Heart left ventricle (tissue), 13 donors: ENCODE data around the gene TAF4B.

Source experiments
- POLR2A ChIP-seq, 2 donors: fragments of 450-650 bp; IDR thresholded peaks; one replicate each; pipeline ENCODE4 v1.6.1; 2017; ENCODE audit warnings: antibody characterized with exemption in 2 of 2, mild to moderate bottlenecking in 2 of 2, moderate library complexity in 2 of 2
- TF ChIP-seq, protein P1 (sequence below), 12 donors: fragments of 200-600 bp; sonication (generic) in 4 of 12; IDR thresholded peaks; one replicate each; pipeline versions ENCODE4 v1.5.0 to v1.8.0; 2018 to 2022; ENCODE audit warnings: antibody characterized with exemption in 12 of 12, mild to moderate bottlenecking in 5 of 12
- donor health status: ischemic (EF 13 %, LVEDD 7.1; RV severe dilation, severe dysfunction).
- donor health status: DM: no; HTN: yes; CAD: no.
- donor health status: DM: no; HTN: no; CAD: no.
- donor health status: ischemic (EF 25% LVEDD 6.9; RV normal size, moderate dysfunction).
- donor health status: ischemic (EF 25% LVEDD 5.7; RV mildly dilated, moderate dysfunction).
- donor health status: ischemic (EF 35%, LVEDD 5.7; RV mildly dilated, moderate dysfunction).
- donor health status: nonischemic (EF 11% LVEDD 7.7; RV severe dilation, severe dysfunction).
- donor health status: DM: yes; HTN: yes; CAD: no.
- donor health status: PGD.
- donor health status: ischemic (EF 29% LVEDD 5.4; RV normal size, mild dysfunction).
- donor health status: nonischemic (EF 23%, LVEDD 6.1; RV moderate dilation, normal function).

GRCh38 chr18:26439537-26439936 is 213.3 kb downstream of the TAF4B start:
- TF ChIP-seq, protein P1, sequence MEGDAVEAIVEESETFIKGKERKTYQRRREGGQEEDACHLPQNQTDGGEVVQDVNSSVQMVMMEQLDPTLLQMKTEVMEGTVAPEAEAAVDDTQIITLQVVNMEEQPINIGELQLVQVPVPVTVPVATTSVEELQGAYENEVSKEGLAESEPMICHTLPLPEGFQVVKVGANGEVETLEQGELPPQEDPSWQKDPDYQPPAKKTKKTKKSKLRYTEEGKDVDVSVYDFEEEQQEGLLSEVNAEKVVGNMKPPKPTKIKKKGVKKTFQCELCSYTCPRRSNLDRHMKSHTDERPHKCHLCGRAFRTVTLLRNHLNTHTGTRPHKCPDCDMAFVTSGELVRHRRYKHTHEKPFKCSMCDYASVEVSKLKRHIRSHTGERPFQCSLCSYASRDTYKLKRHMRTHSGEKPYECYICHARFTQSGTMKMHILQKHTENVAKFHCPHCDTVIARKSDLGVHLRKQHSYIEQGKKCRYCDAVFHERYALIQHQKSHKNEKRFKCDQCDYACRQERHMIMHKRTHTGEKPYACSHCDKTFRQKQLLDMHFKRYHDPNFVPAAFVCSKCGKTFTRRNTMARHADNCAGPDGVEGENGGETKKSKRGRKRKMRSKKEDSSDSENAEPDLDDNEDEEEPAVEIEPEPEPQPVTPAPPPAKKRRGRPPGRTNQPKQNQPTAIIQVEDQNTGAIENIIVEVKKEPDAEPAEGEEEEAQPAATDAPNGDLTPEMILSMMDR (IDR thresholded peaks at IDR 0.05) = no peak
- TF ChIP-seq POLR2A (IDR thresholded peaks at IDR 0.05) = no peak
